Liver (tissue), 2 donors: Measurements from ENCODE around the gene JPH3.

ENCODE experiments used
- CTCF ChIP-seq: fragments of 150-350 bp; IDR thresholded peaks from 2 replicates; pipeline ENCODE4 v1.5.1; 2017; ENCODE audit warnings: improper control_type of control experiment, low read depth, low read length; ENCODE audit not compliant: missing input control
- YY1 ChIP-seq: IDR thresholded peaks from 2 replicates; pipeline ENCODE4 v1.6.1; 2016; ENCODE audit warnings: antibody characterized with exemption, mild to moderate bottlenecking
- donor health status: healthy.

- TF ChIP-seq CTCF (peak; percentile 22), YY1 (no peak)
Observed at GRCh38 chr16:87653234-87653633, 50.9 kb downstream of the JPH3 start.
